H1 (cell line): ENCODE results near the gene SCAMP2. TPM values are rescaled to one million over a fixed set of nuclear protein-coding genes. Genes with fewer than 3 reads are reported as not detected.

Source experiments
- CTCF ChIA-PET: fragments of 300-600 bp; sonication (Branson Sonifier 250); formaldehyde crosslinking; loops from one replicate; lab custom pipeline; 2021; ENCODE audit not compliant: partially characterized antibody; lab: Charles Lee
- POLR2A ChIA-PET: fragments of 300-600 bp; sonication (Branson Sonifier 250); formaldehyde crosslinking; loops from one replicate; lab custom pipeline; 2021; ENCODE audit warnings: inconsistent platforms; ENCODE audit not compliant: partially characterized antibody; lab: Charles Lee
- DNase-seq, 2 experiments: peaks; one replicate each; pipeline versions ENCODE4 v3.0.0 to v3.0.0-alpha.2; 2010 to 2022; ENCODE audit warnings: low spot score in 2 of 2, low read depth in 1 of 2, mixed read lengths in 1 of 2
- FAIRE-seq: peaks from 2 replicates; lab custom pipeline; 2011; peaks lifted over from hg19 to GRCh38; lab: Jason Lieb, UNC
- H2AFZ ChIP-seq: 2 replicates; pipeline ENCODE4 v1.8.1; 2012; ENCODE audit warnings: low read length, inconsistent platforms
- H2AK5ac ChIP-seq: 2 replicates; pipeline ENCODE4 v1.6.1; 2013; ENCODE audit warnings: low read depth, low read length
- H2BK120ac ChIP-seq: replicated peaks from 2 replicates; pipeline ENCODE3; 2013; ENCODE audit warnings: low read depth, low read length, inconsistent platforms
- H2BK12ac ChIP-seq: 2 replicates; pipeline ENCODE4 v1.6.1; 2013; ENCODE audit warnings: low read depth, low read length
- H2BK15ac ChIP-seq: 2 replicates; pipeline ENCODE4 v1.6.1; 2013; ENCODE audit warnings: low read length
- H2BK20ac ChIP-seq: 2 replicates; pipeline ENCODE4 v1.6.1; 2013; ENCODE audit warnings: low read length
- H2BK5ac ChIP-seq: 2 replicates; pipeline ENCODE4 v1.6.1; 2013; ENCODE audit warnings: low read depth, low read length
- H3K14ac ChIP-seq: 2 replicates; pipeline ENCODE4 v1.6.1; 2013; ENCODE audit warnings: inconsistent platforms; ENCODE audit not compliant: insufficient read length
- H3K18ac ChIP-seq: 2 replicates; pipeline ENCODE4 v1.6.1; 2013; ENCODE audit warnings: low read length; ENCODE audit errors: extremely low read depth
- H3K23ac ChIP-seq: 2 replicates; pipeline ENCODE4 v1.6.1; 2013; ENCODE audit warnings: inconsistent platforms; ENCODE audit not compliant: insufficient read length
- H3K23me2 ChIP-seq: 2 replicates; pipeline ENCODE4 v1.6.1; 2013; ENCODE audit warnings: low read depth, low read length
- H3K27ac ChIP-seq: 2 replicates; pipeline ENCODE4 v1.6.1; 2011; ENCODE audit warnings: low read depth, low read length, inconsistent platforms
- H3K27me3 ChIP-seq, 4 experiments: replicated peaks in 1 of 4; 1 replicate in 1 of 4; 2 replicates in 3 of 4; pipeline versions ENCODE4 v1.6.1 to v1.8.1; 2011 to 2013; ENCODE audit warnings: low read length in 3 of 4, mild to moderate bottlenecking in 3 of 4, inconsistent platforms in 2 of 4, mixed read lengths in 2 of 4, moderate library complexity in 1 of 4; ENCODE audit not compliant: control insufficient read depth in 3 of 4, insufficient read depth in 3 of 4; ENCODE audit errors: extremely low read depth in 1 of 4
- H3K36me3 ChIP-seq, 4 experiments: 2 replicates each; pipeline versions ENCODE4 v1.6.1 to v1.8.1; 2011 to 2013; ENCODE audit warnings: mild to moderate bottlenecking in 4 of 4, low read length in 3 of 4, moderate library complexity in 2 of 4, control low read depth in 1 of 4, inconsistent platforms in 1 of 4; ENCODE audit not compliant: insufficient read depth in 4 of 4, control insufficient read depth in 2 of 4
- H3K4ac ChIP-seq: replicated peaks from 2 replicates; pipeline ENCODE3; 2013; ENCODE audit warnings: low read length, low read depth, mixed read lengths, inconsistent platforms; ENCODE audit not compliant: insufficient read length
- H3K4me1 ChIP-seq, 4 experiments: replicated peaks in 1 of 4; 1 replicate in 1 of 4; 2 replicates in 3 of 4; pipeline versions ENCODE4 v1.6.1 to v1.8.1; 2011 to 2013; ENCODE audit warnings: low read length in 3 of 4, inconsistent platforms in 2 of 4, mixed read lengths in 1 of 4; ENCODE audit not compliant: insufficient read depth in 4 of 4, control insufficient read depth in 3 of 4
- H3K4me2 ChIP-seq, 2 experiments: 2 replicates each; pipeline versions ENCODE4 v1.6.1 to v1.8.1; 2011 to 2013; ENCODE audit warnings: low read depth in 2 of 2, low read length in 2 of 2, control low read depth in 1 of 2, inconsistent platforms in 1 of 2, mild to moderate bottlenecking in 1 of 2; ENCODE audit not compliant: insufficient read depth in 1 of 2
- H3K4me3 ChIP-seq, 4 experiments: fragments of 200-600, 300-600 bp in 1 of 4; sonication (generic), shearing (Covaris generic), sonication (Bioruptor Twin) in 1 of 4; 2 replicates each; pipeline versions ENCODE4 v1.5.1 to v1.8.1; 2011 to 2016; ENCODE audit warnings: low read length in 4 of 4, low read depth in 3 of 4, control low read depth in 2 of 4, inconsistent platforms in 2 of 4, mild to moderate bottlenecking in 2 of 4, mixed read lengths in 1 of 4, moderate library complexity in 1 of 4; ENCODE audit not compliant: insufficient read depth in 2 of 4; ENCODE audit errors: extremely low read depth in 1 of 4
- H3K56ac ChIP-seq: replicated peaks from 2 replicates; pipeline ENCODE3; 2013; ENCODE audit warnings: low read depth, mild to moderate bottlenecking, mixed read lengths, low read length, inconsistent platforms; ENCODE audit not compliant: insufficient read length
- H3K79me1 ChIP-seq: 2 replicates; pipeline ENCODE4 v1.6.1; 2013; ENCODE audit warnings: low read depth, low read length, control low read depth
- H3K79me2 ChIP-seq, 2 experiments: 2 replicates each; pipeline versions ENCODE4 v1.6.1 to v1.8.1; 2012 to 2013; ENCODE audit warnings: low read length in 2 of 2, mild to moderate bottlenecking in 2 of 2, inconsistent platforms in 1 of 2; ENCODE audit not compliant: insufficient read depth in 2 of 2, control insufficient read depth in 1 of 2
- H3K9ac ChIP-seq, 4 experiments: replicated peaks in 1 of 4; 1 replicate in 1 of 4; 2 replicates in 3 of 4; pipeline versions ENCODE4 v1.6.1 to v1.8.1; 2011 to 2013; ENCODE audit warnings: low read depth in 3 of 4, low read length in 3 of 4, control low read depth in 2 of 4, mild to moderate bottlenecking in 2 of 4, moderate library complexity in 2 of 4, inconsistent platforms in 1 of 4; ENCODE audit errors: extremely low read depth in 1 of 4
- H3K9me3 ChIP-seq, 2 experiments: 2 replicates each; pipeline versions ENCODE4 v1.6.1 to v1.8.1; 2012 to 2013; ENCODE audit warnings: mild to moderate bottlenecking in 2 of 2, moderate library complexity in 2 of 2, control low read depth in 1 of 2, inconsistent platforms in 1 of 2, low read depth in 1 of 2, low read length in 1 of 2, mixed read lengths in 1 of 2; ENCODE audit not compliant: insufficient read depth in 2 of 2
- H4K20me1 ChIP-seq, 2 experiments: replicated peaks in 1 of 2; 2 replicates each; pipeline versions ENCODE3 to v1.8.1; 2011 to 2013; ENCODE audit warnings: inconsistent platforms in 2 of 2, low read length in 2 of 2, mild to moderate bottlenecking in 1 of 2; ENCODE audit not compliant: insufficient read depth in 2 of 2, control insufficient read depth in 1 of 2
- H4K5ac ChIP-seq: 2 replicates; pipeline ENCODE4 v1.6.1; 2013; ENCODE audit warnings: low read length, low read depth, mixed read lengths, inconsistent platforms; ENCODE audit not compliant: insufficient read length
- H4K8ac ChIP-seq: 2 replicates; pipeline ENCODE4 v1.8.0; 2013; ENCODE audit warnings: mild to moderate bottlenecking, moderate library complexity, low read length, inconsistent platforms; ENCODE audit not compliant: insufficient read depth; ENCODE audit errors: extremely low read depth
- H4K91ac ChIP-seq: replicated peaks from 2 replicates; pipeline ENCODE3; 2013; ENCODE audit warnings: low read length, mixed read lengths, inconsistent platforms; ENCODE audit not compliant: insufficient read length
- ATF2 ChIP-seq: IDR thresholded peaks from 2 replicates; pipeline ENCODE4 v1.6.1; 2012; ENCODE audit warnings: low read length, inconsistent platforms
- CEBPB ChIP-seq: IDR thresholded peaks from 2 replicates; pipeline ENCODE4 v1.6.1; 2012; ENCODE audit warnings: low read depth, low read length
- EP300 ChIP-seq, 2 experiments: IDR thresholded peaks; 1 replicate in 1 of 2; 2 replicates in 1 of 2; pipeline ENCODE4 v1.6.1; 2011 to 2012; ENCODE audit warnings: low read depth in 2 of 2, low read length in 2 of 2, mild to moderate bottlenecking in 2 of 2, borderline replicate concordance in 1 of 2, inconsistent platforms in 1 of 2, moderate library complexity in 1 of 2
- JUN ChIP-seq: IDR thresholded peaks from 2 replicates; pipeline ENCODE4 v1.6.1; 2011; ENCODE audit warnings: low read depth, mild to moderate bottlenecking, improper control_type of control experiment, low read length
- POU5F1 ChIP-seq: IDR thresholded peaks from 2 replicates; pipeline ENCODE4 v1.6.1; 2011; ENCODE audit warnings: low read depth, mild to moderate bottlenecking, low read length, moderate library complexity
- RNF2 ChIP-seq: fragments of 200-900, 300-1000 bp; sonication (generic); IDR thresholded peaks from 2 replicates; pipeline ENCODE4 v1.7.1; 2016; ENCODE audit warnings: borderline replicate concordance, low read depth, mild to moderate bottlenecking, antibody characterized with exemption, low read length; ENCODE audit not compliant: poor library complexity, severe bottlenecking; ENCODE audit errors: missing control alignments
- YY1 ChIP-seq: IDR thresholded peaks from 2 replicates; pipeline ENCODE4 v1.6.1; 2011; ENCODE audit warnings: low read depth, mild to moderate bottlenecking, low read length
- ZNF274 ChIP-seq: IDR thresholded peaks from 2 replicates; pipeline ENCODE4 v1.7.0; 2012; ENCODE audit warnings: low read length, borderline replicate concordance; ENCODE audit errors: extremely low read depth
- WGBS, 2 experiments: shearing (Covaris generic) in 1 of 2; methylation state at CpG; one replicate each; pipeline versions ENCODE4 v1.1.6 to v1.1.7; 2013 to 2015; ENCODE audit warnings: low lambda C conversion rate in 2 of 2, mixed read lengths in 2 of 2, inconsistent platforms in 1 of 2, low coverage in 1 of 2, missing lambda C conversion rate in 1 of 2; ENCODE audit not compliant: insufficient replicate concordance in 2 of 2, insufficient coverage in 1 of 2, insufficient read length in 1 of 2; ENCODE audit errors: extremely low coverage in 1 of 2, missing lambda C conversion rate in 1 of 2; 5-methylcytosine and 5-hydroxymethylcytosine counted together
- polyA plus RNA-seq, 7 experiments: library from polyadenylated mRNA; depleted of rRNA in 3 of 7; stranded (reverse) in 5 of 7; unstranded in 2 of 7; fragments of >200 nt in 5 of 7; fragments of 200-250 nt in 2 of 7; gene quantifications; 1 replicate in 5 of 7; 2 replicates in 1 of 7; 4 replicates in 1 of 7; pipeline versions ENCODE4 v1.2.1 to v1.2.3, GENCODE V29; 2011 to 2013; ENCODE audit warnings: missing spikeins in 2 of 7, mixed read lengths in 2 of 7
- total RNA-seq: library from RNA; stranded (reverse); fragmentation: NEBNext Ultra II Directional; extraction: Animal tissue kit (Norgen Biotek cat#: 25700); gene quantifications from 2 replicates; pipeline ENCODE4 v1.2.1, GENCODE V29; 2021

The SCAMP2 gene
- total and polyA plus RNA-seq, 2 of the 8 experiments (the other 6 are each of a cell fraction or from before 2014, with no cell fraction given): 41.7 to 131 TPM

GRCh38 chr15:74828835-74829234 is 44.3 kb downstream of the SCAMP2 start:
- no peak overlapping the region for H3K4me2 ChIP-seq
- no peak overlapping the region for H3K27ac ChIP-seq
- H3K9me3 ChIP-seq: no peaks in the 10 kb centered on the region
- H3K56ac ChIP-seq: no peak overlapping the region
- H3K4me3 ChIP-seq: no peak overlapping the region
- H3K9ac ChIP-seq: no peak overlapping the region
- no peak for DNase-seq
- H3K36me3 ChIP-seq: no peaks in the 10 kb centered on the region
- H2BK12ac ChIP-seq: no peak overlapping the region
- H3K79me1 ChIP-seq: no peaks in the 10 kb centered on the region
- H3K23me2 ChIP-seq: 0 out of 2 replicates have a peak, but pooled peaks cover 3% of the 10 kb centered on the region
- H2BK5ac ChIP-seq: no peak overlapping the region
- no peak overlapping the region for H4K91ac ChIP-seq
- no peak overlapping the region for H3K4ac ChIP-seq
- ChIA-PET CTCF (interaction anchor here (0.7 to 15.7 kb wide), 9 partner anchors 10 to 73 kb away, joined by 3 to 135 read pairs (median 8); no protein-coding TSS in a partner anchor), POLR2A (interaction anchor here (0.6 to 2.9 kb wide), 3 partner anchors 13 to 288 kb away, joined by 3 to 8 read pairs (median 4); partner anchors contain the start of gene ARID3B)
- H2AK5ac ChIP-seq: no peak overlapping the region
- H3K14ac ChIP-seq: no peak overlapping the region
- no peak overlapping the region for H2AFZ ChIP-seq
- H2BK120ac ChIP-seq: no peak overlapping the region
- H3K18ac ChIP-seq: no peak overlapping the region
- H2BK15ac ChIP-seq: no peak overlapping the region
- H3K23ac ChIP-seq: no peak overlapping the region
- WGBS, 2 experiments: 83% methylated on average over 6 of the region's 6 CpGs; no CpG with 5 or more reads in 1 of the 2 experiments
- peaks cover 0 to 7% (median 4%) of the 10 kb centered on the region in 4 experiments; a peak in 4 of 7 replicates for H3K4me1 ChIP-seq
- no peak overlapping the region for H4K5ac ChIP-seq
- peaks cover 4 to 44% (median 29%) of the 10 kb centered on the region in 4 experiments for H3K27me3 ChIP-seq
- H3K79me2 ChIP-seq: no peaks in the 10 kb centered on the region
- no peak overlapping the region for H4K8ac ChIP-seq
- H2BK20ac ChIP-seq: no peak overlapping the region
- no peak for FAIRE-seq
- H4K20me1 ChIP-seq: peaks cover 0 to 2% of the 10 kb centered on the region in 2 experiments
- TF ChIP-seq ATF2 (no peak), YY1 (no peak), ZNF274 (no peak), POU5F1 (no peak), EP300 (IDR thresholded peaks at IDR 0.05; ENCODE audit: borderline replicate concordance in 1 of 2, low read depth in 2 of 2, low read length in 2 of 2) (no peak), CEBPB (no peak), JUN (no peak), RNF2 (no peak)
